Activated CD8-positive, alpha-beta memory T cell treated with anti-CD3 and anti-CD28 coated beads for 36 hours (primary cell): ENCODE results near the gene NGEF. TPM values are rescaled to one million over a fixed set of nuclear protein-coding genes. Genes with fewer than 3 reads are reported as not detected.

ENCODE experiments used
- CTCF ChIA-PET: fragments of 350-600 bp; sonication (Branson Sonifier 250); formaldehyde crosslinking; loops from one replicate; lab custom pipeline; 2021; ENCODE audit warnings: antibody characterized with exemption; lab: Charles Lee
- POLR2A ChIA-PET: fragments of 350-600 bp; sonication (Branson Sonifier 250); formaldehyde crosslinking; loops from one replicate; lab custom pipeline; 2021; ENCODE audit warnings: antibody characterized with exemption; lab: Charles Lee
- total RNA-seq, 2 experiments: library from RNA; stranded (reverse); gene quantifications; one replicate each; pipeline ENCODE4 v1.2.3, GENCODE V29; 2021

NGEF gene
- total RNA-seq, 2 experiments from 2014 or later, result 0.10 to 0.13 TPM

GRCh38 chr2:232884001-232884421, 129.0 kb downstream of the NGEF start:
- CTCF ChIA-PET, result no interaction called here
- POLR2A ChIA-PET, result no interaction called here

GRCh38 chr2:232883116-232883721, 129.8 kb downstream of the NGEF start:
- ChIA-PET POLR2A (no interaction called here), CTCF (no interaction called here)

- ChIA-PET POLR2A (no interaction called here), CTCF (no interaction called here)
These were observed 130.4 kb downstream of the NGEF start for GRCh38 chr2:232882505-232883115.

- ChIA-PET CTCF (no interaction called here), POLR2A (no interaction called here)
These were observed 131.0 kb downstream of the NGEF start for GRCh38 chr2:232882085-232882484.

GRCh38 chr2:232880764-232881351, 132.2 kb downstream of the NGEF start:
- CTCF ChIA-PET, result no interaction called here

GRCh38 chr2:232879618-232880494, 133.2 kb downstream of the NGEF start:
- POLR2A ChIA-PET, result no interaction called here
- CTCF ChIA-PET, result interaction anchor here (0.8 kb wide), 1 partner anchor 18 kb away, joined by 3 read pairs; no protein-coding TSS in a partner anchor

More at GRCh38 chr2:232880764-232881351, 132.2 kb downstream of the NGEF start:
- POLR2A ChIA-PET, result no interaction called here

GRCh38 chr2:232878855-232879617, 134.0 kb downstream of the NGEF start:
- ChIA-PET POLR2A (no interaction called here), CTCF (no interaction called here)

GRCh38 chr2:232877940-232878511, 135.0 kb downstream of the NGEF start:
- ChIA-PET POLR2A (interaction anchor here (0.6 kb wide), 1 partner anchor 1602 kb away, joined by 4 read pairs; no protein-coding TSS in a partner anchor), CTCF (no interaction called here)

- ChIA-PET CTCF (no interaction called here), POLR2A (no interaction called here)
These were observed 136.0 kb downstream of the NGEF start for GRCh38 chr2:232876978-232877441.

GRCh38 chr2:232876161-232876977, 136.7 kb downstream of the NGEF start:
- POLR2A ChIA-PET, result no interaction called here
- CTCF ChIA-PET, result interaction anchor here (0.8 kb wide), 1 partner anchor 152 kb away, joined by 3 read pairs; no protein-coding TSS in a partner anchor

GRCh38 chr2:232875256-232876121, 137.6 kb downstream of the NGEF start:
- ChIA-PET CTCF (interaction anchor here (0.8 kb wide), 1 partner anchor 153 kb away, joined by 3 read pairs; no protein-coding TSS in a partner anchor), POLR2A (no interaction called here)

- ChIA-PET CTCF (no interaction called here), POLR2A (no interaction called here)
These were observed 138.3 kb downstream of the NGEF start for GRCh38 chr2:232874677-232875223.

- CTCF ChIA-PET, result no interaction called here
- POLR2A ChIA-PET, result no interaction called here
These were observed 139.0 kb downstream of the NGEF start for GRCh38 chr2:232873909-232874641.

GRCh38 chr2:232873292-232873908, 139.7 kb downstream of the NGEF start:
- CTCF ChIA-PET, result interaction anchor here (0.6 kb wide), 1 partner anchor 162 kb away, joined by 3 read pairs; no protein-coding TSS in a partner anchor
- POLR2A ChIA-PET, result no interaction called here

- CTCF ChIA-PET, result interaction anchor here (0.6 kb wide), 1 partner anchor 162 kb away, joined by 3 read pairs; no protein-coding TSS in a partner anchor
- POLR2A ChIA-PET, result no interaction called here
These were observed 140.2 kb downstream of the NGEF start for GRCh38 chr2:232872826-232873225.
